Measurements from ENCODE around the gene NCAM2. TPM values are rescaled to one million over a fixed set of nuclear protein-coding genes. Genes with fewer than 3 reads are reported as not detected.
A peak's percentile ranks its signal among the peaks of the same experiment; 100 is the strongest.

NCAM2 gene
- total RNA-seq, 1 donor from 2014 or later: 16.3 TPM

DNA sequence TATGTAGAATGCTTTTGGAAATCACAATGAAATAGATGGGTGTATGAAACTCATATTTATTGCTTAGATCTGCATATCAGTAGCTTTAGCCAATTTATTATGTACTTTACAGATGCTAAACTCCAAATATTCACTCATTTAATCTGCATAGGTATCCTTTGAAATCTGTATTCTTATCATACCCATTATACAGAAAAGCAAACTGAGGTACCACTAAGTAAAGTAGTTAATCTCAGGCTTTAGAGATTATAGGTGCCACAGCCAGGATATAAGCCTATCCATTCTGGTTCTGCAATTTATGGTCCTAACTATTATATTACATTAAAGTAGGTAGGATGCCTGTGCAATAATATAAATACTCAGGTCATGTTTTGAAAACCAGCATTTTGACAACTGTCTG, 369.4 kb downstream of the NCAM2 start:
- TF ChIP-seq, protein P1, sequence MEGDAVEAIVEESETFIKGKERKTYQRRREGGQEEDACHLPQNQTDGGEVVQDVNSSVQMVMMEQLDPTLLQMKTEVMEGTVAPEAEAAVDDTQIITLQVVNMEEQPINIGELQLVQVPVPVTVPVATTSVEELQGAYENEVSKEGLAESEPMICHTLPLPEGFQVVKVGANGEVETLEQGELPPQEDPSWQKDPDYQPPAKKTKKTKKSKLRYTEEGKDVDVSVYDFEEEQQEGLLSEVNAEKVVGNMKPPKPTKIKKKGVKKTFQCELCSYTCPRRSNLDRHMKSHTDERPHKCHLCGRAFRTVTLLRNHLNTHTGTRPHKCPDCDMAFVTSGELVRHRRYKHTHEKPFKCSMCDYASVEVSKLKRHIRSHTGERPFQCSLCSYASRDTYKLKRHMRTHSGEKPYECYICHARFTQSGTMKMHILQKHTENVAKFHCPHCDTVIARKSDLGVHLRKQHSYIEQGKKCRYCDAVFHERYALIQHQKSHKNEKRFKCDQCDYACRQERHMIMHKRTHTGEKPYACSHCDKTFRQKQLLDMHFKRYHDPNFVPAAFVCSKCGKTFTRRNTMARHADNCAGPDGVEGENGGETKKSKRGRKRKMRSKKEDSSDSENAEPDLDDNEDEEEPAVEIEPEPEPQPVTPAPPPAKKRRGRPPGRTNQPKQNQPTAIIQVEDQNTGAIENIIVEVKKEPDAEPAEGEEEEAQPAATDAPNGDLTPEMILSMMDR (IDR thresholded peaks at IDR 0.05): no peak
- peaks cover 12% of the 10 kb centered on the region for H3K4me1 Mint-ChIP-seq (ENCODE audit: low read depth)
- no peaks in the 10 kb centered on the region for H3K36me3 Mint-ChIP-seq (ENCODE audit: low read depth)
- no peak overlapping the region for H3K27ac Mint-ChIP-seq (ENCODE audit: unreplicated experiment)
- no peaks in the 10 kb centered on the region for H3K27me3 Mint-ChIP-seq (ENCODE audit: low read depth)
- peaks cover 3% of the 10 kb centered on the region for H3K9me3 Mint-ChIP-seq (ENCODE audit: low read depth)
- no peak overlapping the region for H3K4me3 Mint-ChIP-seq (ENCODE audit: unreplicated experiment)
- no peak for DNase-seq (ENCODE audit: low spot score)

DNA sequence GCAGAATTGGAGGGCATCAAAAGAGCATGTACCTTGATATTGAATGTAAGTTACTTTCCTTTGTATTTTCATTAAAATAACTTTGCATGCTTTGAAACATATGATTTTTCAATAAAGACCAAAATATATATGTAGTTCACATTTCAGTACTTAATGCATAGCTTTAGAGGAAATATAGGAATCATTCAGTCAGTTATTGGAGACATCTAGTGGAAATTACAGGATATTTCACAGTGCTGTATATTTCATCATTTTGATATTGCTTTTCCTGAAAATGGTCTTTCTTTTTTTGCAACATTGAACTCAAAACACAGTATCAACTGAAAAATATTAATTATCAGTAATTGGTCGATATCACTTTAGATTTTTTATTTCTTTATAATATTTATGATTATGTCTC, 375.8 kb downstream of the NCAM2 start:
- TF ChIP-seq, protein P1 (IDR thresholded peaks at IDR 0.05): peak; percentile 84
- H3K27ac Mint-ChIP-seq (ENCODE audit: unreplicated experiment): no peak overlapping the region
- DNase-seq (ENCODE audit: low spot score): no peak
- no peaks in the 10 kb centered on the region for H3K4me1 Mint-ChIP-seq (ENCODE audit: low read depth)
- no peaks in the 10 kb centered on the region for H3K9me3 Mint-ChIP-seq (ENCODE audit: low read depth)
- no peak overlapping the region for H3K4me3 Mint-ChIP-seq (ENCODE audit: unreplicated experiment)
- H3K27me3 Mint-ChIP-seq (ENCODE audit: low read depth): no peaks in the 10 kb centered on the region
- H3K36me3 Mint-ChIP-seq (ENCODE audit: low read depth): no peaks in the 10 kb centered on the region

DNA sequence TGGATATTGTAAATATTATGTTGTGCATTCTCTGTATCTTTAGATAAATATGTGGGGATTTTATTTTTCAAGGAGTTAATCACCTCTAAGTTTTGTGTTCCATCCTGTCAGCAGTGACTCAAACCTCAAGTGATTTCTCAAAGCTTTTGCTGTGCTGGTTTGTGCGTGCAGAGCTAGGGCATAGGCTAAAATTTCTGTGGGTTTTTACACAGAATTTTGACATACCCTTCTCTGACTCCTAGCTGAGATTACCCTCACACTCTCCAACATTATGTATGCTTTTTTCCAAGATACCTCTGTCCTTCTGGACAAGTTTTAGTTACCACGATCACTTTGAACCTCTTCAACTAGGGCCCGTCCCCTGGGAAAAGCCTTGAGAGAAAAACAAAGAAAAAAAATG, 384.9 kb downstream of the NCAM2 start:
- no peaks in the 10 kb centered on the region for H3K36me3 Mint-ChIP-seq (ENCODE audit: low read depth)
- peak overlapping the region; percentile 68 for H3K27ac Mint-ChIP-seq (ENCODE audit: unreplicated experiment)
- no peak for DNase-seq (ENCODE audit: low spot score)

DNA sequence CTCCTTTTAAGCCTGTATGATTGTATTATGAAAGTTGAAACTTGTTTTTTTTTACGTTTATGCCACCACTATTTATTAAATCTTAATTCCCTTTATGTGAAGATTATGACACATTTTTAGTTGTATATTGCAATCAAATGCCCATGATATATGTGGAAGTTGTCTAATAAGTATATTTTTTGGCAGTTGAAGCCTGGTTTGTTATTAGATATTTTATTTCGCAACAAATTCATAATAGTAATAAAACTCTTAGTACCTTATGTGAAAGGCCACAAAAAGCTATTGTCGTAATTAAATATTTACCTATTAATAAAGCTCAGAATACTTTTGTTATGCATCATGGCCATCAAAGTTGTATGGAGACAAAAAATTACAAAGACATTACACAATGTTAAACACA, 386.8 kb downstream of the NCAM2 start:
- TF ChIP-seq, protein P1 (IDR thresholded peaks at IDR 0.05): no peak
- Mint-ChIP-seq H3K4me3 (ENCODE audit: unreplicated experiment) (no peak overlapping the region), H3K27ac (ENCODE audit: unreplicated experiment) (no peak overlapping the region), H3K27me3 (ENCODE audit: low read depth) (no peaks in the 10 kb centered on the region), H3K9me3 (ENCODE audit: low read depth) (no peaks in the 10 kb centered on the region), H3K36me3 (ENCODE audit: low read depth) (no peaks in the 10 kb centered on the region), H3K4me1 (ENCODE audit: low read depth) (peaks cover 11% of the 10 kb centered on the region)
- DNase-seq (ENCODE audit: low spot score): no peak

More for the DNA sequence above, 384.9 kb downstream of the NCAM2 start:
- Mint-ChIP-seq H3K9me3 (ENCODE audit: low read depth) (no peaks in the 10 kb centered on the region), H3K4me1 (ENCODE audit: low read depth) (peaks cover 11% of the 10 kb centered on the region), H3K4me3 (ENCODE audit: unreplicated experiment) (no peak overlapping the region), H3K27me3 (ENCODE audit: low read depth) (no peaks in the 10 kb centered on the region)
- TF ChIP-seq, protein P1 (IDR thresholded peaks at IDR 0.05): no peak

DNA sequence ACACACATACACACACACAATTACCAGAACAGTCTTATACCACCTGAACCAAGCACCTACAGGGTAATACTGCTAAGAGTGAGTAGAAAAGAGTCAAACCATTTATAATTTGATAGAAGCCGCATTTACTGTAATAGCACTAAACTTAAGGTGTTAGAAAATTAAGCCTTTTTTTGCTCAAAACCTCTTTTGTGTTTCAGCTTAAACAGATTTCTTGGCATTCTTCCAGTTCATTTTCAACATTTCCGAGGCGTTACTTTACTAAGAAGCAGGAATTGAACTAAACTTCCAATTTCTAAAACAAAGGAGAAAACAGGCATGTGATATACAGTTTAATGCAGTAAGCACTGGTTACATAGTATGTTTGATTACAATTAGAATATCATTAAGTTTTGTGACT, 387.2 kb downstream of the NCAM2 start:
- no peaks in the 10 kb centered on the region for H3K27me3 Mint-ChIP-seq (ENCODE audit: low read depth)
- H3K4me1 Mint-ChIP-seq (ENCODE audit: low read depth): peaks cover 11% of the 10 kb centered on the region

More for the DNA sequence above, 387.2 kb downstream of the NCAM2 start:
- Mint-ChIP-seq H3K27ac (ENCODE audit: unreplicated experiment) (no peak overlapping the region), H3K4me3 (ENCODE audit: unreplicated experiment) (no peak overlapping the region), H3K9me3 (ENCODE audit: low read depth) (no peaks in the 10 kb centered on the region), H3K36me3 (ENCODE audit: low read depth) (no peaks in the 10 kb centered on the region)
- TF ChIP-seq, protein P1 (IDR thresholded peaks at IDR 0.05): no peak
- no peak for DNase-seq (ENCODE audit: low spot score)

All from chondrocyte (in vitro differentiated cells).